SK-N-MC (cell line): ENCODE results near the gene CTTNBP2NL.
"Not testable (repeated sequence)": the region's sequence is repeated elsewhere in the genome, so short reads cannot be mapped to it uniquely, and the experiment has no call there.

Source experiments
- EZH2 ChIP-seq: fragments of 200-600 bp; sonication (generic); IDR thresholded peaks from one replicate; pipeline ENCODE4 v1.6.1; 2017; ENCODE audit warnings: antibody characterized with exemption
- FOXP2 ChIP-seq: optimal IDR thresholded peaks from 2 replicates; pipeline ENCODE3; 2011; ENCODE audit warnings: mild to moderate bottlenecking, moderate library complexity; ENCODE audit not compliant: insufficient read depth; ENCODE audit errors: extremely low read length, control extremely low read depth
- POLR2AphosphoS5 ChIP-seq: IDR thresholded peaks from 2 replicates; pipeline ENCODE4 v1.6.1; 2012; ENCODE audit warnings: mild to moderate bottlenecking, low read depth, low read length, borderline replicate concordance

DNA sequence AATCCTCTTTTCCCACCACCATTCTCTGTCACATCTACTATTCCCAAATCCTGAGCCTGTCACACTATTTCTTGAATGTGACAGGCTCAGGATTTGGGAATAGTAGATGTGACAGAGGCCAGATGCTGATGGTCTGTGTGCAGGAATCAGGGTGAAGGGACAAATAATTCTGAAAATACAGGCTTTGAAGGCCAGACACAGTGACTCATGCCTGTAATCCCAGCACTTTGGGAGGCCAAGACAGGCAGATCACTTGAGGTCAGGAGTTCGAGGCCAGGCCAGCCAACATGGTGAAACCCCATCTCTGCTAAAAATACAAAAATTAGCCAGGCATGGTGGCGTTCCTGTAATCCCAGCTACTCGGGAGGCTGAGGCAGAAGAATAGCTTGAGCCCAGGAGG lies 55.3 kb downstream of the CTTNBP2NL start:
- TF ChIP-seq POLR2AphosphoS5, EZH2, FOXP2: not testable (repeated sequence)
